ENCODE measurements around the gene RCVRN. TPM values are rescaled to one million over a fixed set of nuclear protein-coding genes. Genes with fewer than 3 reads are reported as not detected.

The RCVRN gene
- total RNA-seq, 4 donors from 2014 or later = 0.17 to 0.22 TPM; not detected in 2

DNA sequence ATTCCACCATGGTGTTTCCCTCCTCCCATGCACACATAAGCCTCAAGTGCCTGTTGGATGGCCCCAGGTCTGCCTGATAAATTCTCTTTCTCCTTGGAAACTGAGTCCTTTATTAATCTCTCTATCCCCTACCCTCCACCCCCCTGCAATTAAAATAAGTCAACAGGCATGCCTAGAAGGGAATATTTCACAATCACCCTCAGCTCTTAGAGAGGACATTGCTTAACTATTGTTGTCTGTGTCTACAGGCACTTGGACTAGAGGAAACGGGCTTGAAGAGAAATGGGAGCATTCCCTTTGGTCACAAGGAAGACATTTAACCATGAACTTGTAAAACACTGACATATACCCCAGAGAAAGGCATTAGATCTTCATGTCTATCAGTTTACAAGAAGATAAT lies 39.5 kb downstream of the RCVRN start:
- TF ChIP-seq, protein P1, sequence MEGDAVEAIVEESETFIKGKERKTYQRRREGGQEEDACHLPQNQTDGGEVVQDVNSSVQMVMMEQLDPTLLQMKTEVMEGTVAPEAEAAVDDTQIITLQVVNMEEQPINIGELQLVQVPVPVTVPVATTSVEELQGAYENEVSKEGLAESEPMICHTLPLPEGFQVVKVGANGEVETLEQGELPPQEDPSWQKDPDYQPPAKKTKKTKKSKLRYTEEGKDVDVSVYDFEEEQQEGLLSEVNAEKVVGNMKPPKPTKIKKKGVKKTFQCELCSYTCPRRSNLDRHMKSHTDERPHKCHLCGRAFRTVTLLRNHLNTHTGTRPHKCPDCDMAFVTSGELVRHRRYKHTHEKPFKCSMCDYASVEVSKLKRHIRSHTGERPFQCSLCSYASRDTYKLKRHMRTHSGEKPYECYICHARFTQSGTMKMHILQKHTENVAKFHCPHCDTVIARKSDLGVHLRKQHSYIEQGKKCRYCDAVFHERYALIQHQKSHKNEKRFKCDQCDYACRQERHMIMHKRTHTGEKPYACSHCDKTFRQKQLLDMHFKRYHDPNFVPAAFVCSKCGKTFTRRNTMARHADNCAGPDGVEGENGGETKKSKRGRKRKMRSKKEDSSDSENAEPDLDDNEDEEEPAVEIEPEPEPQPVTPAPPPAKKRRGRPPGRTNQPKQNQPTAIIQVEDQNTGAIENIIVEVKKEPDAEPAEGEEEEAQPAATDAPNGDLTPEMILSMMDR (IDR thresholded peaks at IDR 0.05; ENCODE audit: low read depth) = no peak

DNA sequence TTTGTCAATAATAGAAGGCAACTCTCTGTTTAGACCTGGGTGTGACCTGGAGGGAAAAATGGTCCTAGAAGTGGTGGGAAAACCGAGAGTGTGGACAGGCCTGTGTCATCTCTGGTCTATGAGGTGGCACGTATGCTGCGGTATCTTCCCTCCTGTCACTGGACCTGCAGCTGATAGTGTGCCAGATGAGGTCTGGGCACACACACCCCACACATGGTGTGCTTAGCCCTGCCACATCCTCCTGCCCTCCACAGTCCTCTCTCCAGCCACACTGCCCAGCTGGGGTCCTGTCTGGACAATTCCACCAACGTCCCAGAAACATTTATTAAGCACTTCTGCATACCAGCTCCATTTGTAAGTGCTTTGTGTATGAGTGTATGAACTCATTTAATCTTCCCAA lies 42.1 kb downstream of the RCVRN start:
- TF ChIP-seq, protein P1 (IDR thresholded peaks at IDR 0.05; ENCODE audit: low read depth) = no peak

DNA sequence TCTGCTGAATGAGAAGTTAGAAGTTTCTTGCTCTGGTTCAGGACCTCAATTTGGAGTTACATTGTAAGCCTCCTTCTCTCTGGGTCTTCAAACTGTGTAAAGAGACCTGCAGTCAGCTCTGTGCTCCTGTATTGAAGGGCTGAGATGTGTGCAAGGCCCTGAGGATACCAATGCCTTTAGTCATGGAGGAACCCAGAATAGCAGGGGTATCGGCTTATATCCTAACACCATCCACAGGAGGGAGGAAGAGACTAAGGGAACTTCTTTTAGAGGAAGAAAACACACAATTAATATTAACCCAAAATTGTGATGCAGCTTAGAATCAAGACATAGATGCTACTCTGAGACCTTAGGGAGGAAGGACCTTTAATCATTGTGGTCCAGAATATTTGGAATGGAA lies 42.9 kb downstream of the RCVRN start:
- TF ChIP-seq, protein P1 (IDR thresholded peaks at IDR 0.05; ENCODE audit: low read depth) = no peak

GRCh38 chr17:9860851-9861250 lies 44.2 kb downstream of the RCVRN start:
- TF ChIP-seq, protein P1 (IDR thresholded peaks at IDR 0.05; ENCODE audit: low read depth) = no peak

- TF ChIP-seq, protein P1 (IDR thresholded peaks at IDR 0.05; ENCODE audit: low read depth) = no peak
Measured at GRCh38 chr17:9859781-9860180, 45.3 kb downstream of the RCVRN start.

GRCh38 chr17:9855036-9855435 lies 50.0 kb downstream of the RCVRN start:
- TF ChIP-seq, protein P1 (IDR thresholded peaks at IDR 0.05; ENCODE audit: low read depth) = no peak

- TF ChIP-seq, protein P1 (IDR thresholded peaks at IDR 0.05; ENCODE audit: low read depth) = no peak
Measured at GRCh38 chr17:9854255-9854654, 50.8 kb downstream of the RCVRN start.

Measured in subcutaneous adipose tissue (tissue), 4 donors.